B cell (primary cell): ENCODE measurements around the gene ISOC2.

Experiments
- CTCF ChIP-seq: fragments of 200-600 bp; IDR thresholded peaks from one replicate; pipeline ENCODE4 v1.8.0; 2022; ENCODE audit warnings: antibody characterized with exemption, mild to moderate bottlenecking
- EZH2 ChIP-seq: IDR thresholded peaks from 2 replicates; pipeline ENCODE4 v1.6.1; 2012; ENCODE audit warnings: borderline replicate concordance, low read depth, mild to moderate bottlenecking, moderate library complexity, low read length; ENCODE audit not compliant: insufficient read depth, poor library complexity, severe bottlenecking

GRCh38 chr19:55461974-55462626 lies 658 bp upstream of the ISOC2 start:
- TF ChIP-seq CTCF (no peak), EZH2 (no peak)
